GM19467 (cell line): ENCODE measurements around the gene LIAS.
"Not testable (repeated sequence)": the region's sequence is repeated elsewhere in the genome, so short reads cannot be mapped to it uniquely, and the experiment has no call there.

Experiments used
- ATAC-seq: cut with Tn5 transposase; IDR thresholded peaks from one replicate; pipeline ENCODE4 v1.9.1; 2021; ENCODE audit warnings: mild to moderate bottlenecking, moderate library complexity; ENCODE audit not compliant: unreplicated experiment

The LIAS gene

DNA sequence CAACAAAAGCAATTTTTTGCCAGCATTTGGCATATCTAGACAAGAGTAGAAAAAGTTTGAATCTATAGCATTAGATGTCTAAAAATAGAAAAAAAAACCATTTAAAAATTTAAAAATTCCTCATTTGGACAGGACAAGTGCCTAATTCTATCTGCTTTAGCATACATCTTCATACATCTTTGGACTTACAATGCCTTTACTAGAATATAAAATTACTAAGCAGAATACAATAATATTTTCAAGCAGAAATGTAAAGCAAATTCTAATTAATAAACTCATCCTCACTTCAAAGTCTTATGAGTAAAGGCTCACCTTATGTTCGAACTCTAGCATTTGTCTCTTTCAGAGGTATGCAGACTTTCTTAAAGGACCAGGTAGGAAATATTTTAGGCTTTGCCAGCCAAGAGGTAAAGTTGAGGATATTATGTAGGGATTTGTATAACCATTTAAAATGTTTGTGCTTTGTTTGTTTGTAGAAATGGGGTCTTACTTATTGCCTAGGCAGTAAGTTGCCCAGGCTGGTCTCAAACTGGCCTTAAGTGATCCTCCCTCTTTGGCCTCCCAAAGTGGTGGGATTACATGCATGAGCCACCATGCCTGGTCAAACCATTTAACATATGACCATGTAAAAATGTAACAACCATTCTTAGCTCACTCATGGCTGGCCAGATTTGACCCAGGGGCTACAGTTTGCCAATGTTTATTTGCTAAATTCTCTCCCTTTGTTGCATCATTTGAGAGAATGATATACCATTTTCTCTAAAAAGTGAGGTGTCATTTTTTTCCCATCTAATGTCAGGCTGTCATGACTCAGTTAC, 39.3 kb downstream of the LIAS start:
- ATAC-seq, result no peak

DNA sequence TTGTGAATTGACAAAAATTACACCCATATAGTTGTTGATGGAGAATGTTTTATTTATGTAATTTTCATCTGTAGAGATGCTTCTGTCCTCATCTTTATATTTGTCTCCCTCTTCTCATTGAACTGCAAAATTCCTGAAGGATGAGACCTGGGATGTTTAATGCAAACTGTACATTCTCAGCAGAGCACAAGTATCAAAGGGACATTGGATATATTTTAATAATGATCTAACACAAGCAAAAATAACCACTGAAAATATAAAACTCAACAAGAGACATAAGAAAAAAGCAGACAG, 39.8 kb downstream of the LIAS start:
- ATAC-seq, result no peak

DNA sequence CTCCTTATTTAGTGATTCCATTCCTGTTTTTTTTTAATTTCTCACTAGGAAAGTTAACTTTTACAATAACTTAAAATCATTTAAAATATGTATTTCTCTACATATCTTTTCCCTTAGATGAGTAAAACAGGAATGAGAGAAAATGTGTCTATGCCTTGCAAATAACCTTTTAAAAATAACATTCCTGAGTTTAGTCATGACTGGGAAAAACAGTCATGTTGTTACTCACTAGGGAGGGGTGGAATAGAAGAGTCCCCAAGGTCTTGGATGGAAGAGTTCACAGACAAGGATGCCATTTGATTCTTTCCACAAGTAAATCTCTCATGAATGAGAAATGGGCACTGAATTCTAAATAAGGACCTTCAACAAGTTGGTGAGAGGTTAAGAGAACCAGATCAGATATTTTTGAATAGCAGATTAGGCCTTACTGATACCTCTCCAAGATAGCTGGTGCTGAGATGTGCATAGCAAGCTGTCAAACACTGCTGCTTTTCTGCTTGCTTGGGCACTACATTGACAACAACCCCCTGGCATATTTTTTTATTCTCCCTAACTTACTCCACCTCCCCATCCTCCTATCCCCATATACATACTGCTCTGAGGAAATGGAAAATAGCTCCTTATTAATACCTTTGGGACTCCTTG, 43.3 kb downstream of the LIAS start:
- no peak for ATAC-seq

DNA sequence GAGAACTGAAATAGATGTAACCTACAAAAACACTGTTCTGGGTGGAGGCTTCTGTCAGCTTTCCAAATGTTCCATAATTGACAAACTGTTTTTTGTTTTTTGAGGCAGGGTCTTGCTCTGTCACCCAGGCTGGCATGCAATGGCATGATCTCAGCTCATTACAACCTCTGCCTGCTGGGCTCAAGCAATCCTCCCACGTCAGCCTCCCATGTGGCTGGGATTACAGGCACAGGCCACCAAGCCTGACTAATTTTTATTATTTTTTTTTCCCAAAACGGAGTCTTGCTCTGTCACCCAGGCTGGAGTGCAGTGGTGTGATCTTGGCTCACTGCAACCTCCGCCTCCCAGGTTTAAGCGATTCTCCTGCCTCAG, 43.8 kb downstream of the LIAS start:
- ATAC-seq, result not testable (repeated sequence)

DNA sequence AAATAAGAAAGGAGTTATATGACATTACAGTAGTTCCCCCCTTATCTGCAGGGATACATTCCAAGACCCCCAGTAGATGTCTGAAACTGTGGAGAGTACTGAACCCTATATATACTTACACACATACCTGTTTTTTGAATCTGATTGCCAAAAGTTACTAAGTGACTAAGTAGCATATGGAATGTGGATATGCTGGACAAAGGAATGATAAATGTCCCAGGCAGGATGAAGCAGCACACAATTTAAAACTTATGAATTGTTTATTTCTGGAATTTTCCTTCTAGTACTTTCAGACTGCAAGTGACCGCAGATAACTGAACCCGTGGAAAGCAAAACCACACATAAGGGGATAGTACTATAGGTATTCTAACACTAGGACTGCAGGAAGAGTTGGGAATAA, 45.7 kb downstream of the LIAS start:
- no peak for ATAC-seq

DNA sequence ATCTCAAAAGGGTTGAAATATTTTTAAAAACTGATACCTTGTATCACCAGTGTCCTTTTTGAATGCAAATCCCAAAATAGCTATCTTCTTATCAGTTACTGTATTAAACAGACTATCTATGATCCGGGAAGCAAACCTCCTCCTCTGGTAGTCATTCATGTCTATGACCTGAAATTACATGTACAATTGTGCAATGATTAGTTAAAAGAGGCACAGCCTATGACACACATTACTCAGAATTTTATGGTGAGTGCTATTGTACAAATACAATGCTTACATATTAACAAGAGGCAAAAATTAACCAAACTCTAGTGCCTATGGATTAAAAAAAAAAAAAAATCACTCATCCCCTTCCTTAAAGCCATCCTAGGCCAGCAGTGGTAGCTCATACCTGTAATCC, 46.7 kb downstream of the LIAS start:
- ATAC-seq, result no peak

DNA sequence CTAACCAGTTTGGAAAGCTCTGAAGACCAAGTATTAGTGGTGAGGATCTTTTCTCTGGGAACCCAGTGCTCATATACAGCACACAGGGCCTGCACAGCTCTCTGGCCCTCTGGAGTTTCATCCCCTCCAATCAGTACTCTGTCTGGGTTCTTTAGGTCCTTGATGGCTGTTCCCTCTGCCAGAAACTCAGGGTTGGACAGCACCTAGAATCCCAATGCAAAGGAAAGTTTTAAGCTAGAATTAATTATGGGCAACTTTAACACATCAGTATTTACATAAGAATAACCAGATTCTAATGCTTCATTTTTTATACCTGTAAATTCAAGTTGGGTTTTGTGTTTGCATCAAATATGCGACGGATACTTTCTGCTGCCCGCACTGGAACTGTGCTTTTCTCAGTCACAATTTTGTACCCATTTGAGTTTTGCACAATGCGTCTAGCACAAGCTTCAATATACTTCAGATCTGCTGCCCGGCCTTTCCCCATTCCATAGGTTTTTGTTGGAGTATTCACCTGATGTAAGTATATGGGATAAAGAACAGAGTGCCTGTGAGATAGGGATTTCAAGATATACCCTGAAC, 51.6 kb downstream of the LIAS start:
- no peak for ATAC-seq

DNA sequence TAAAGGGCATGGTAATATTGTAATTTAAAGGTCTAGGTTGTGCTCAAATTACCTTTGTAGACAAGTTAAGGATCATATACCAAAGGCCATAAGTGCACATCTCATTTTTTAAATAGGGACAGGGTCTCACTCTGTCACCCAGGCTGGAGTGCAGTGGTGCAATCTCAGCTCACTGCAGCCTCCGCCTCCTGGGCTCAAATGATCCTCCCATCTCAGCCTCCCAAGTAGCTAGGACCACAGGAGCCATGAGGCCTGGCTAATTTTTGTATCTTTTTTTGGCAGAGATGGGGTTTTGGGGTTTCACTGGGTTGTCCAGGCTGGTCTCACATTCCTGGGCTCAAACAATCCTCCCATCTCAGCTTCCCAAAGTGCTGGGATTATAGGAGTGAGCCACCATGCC, 55.4 kb downstream of the LIAS start:
- ATAC-seq, result not testable (repeated sequence)

DNA sequence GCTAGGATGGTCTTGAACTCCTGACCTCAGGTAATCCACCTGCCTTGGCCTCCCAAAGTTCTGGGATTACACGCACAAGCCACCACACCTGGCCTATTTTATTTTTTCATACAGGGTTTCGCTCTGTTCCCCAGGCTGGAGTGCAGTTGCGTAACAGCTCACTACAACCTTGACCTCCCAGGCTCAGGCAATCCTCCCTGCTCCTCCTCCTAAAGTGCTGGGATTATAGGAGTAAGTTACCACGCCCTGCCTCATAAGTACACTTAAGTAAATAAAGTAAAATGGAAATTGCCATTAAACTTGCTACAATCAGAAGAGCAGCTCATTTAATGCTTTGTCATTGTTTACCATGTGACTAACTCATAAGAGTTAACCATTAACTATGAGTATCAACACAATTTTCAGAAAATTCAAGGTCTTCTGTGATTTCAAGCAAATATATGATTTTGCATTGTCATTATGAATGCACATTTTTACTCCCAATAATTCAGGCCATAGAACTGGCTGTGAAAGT, 56.1 kb downstream of the LIAS start:
- ATAC-seq, result no peak

DNA sequence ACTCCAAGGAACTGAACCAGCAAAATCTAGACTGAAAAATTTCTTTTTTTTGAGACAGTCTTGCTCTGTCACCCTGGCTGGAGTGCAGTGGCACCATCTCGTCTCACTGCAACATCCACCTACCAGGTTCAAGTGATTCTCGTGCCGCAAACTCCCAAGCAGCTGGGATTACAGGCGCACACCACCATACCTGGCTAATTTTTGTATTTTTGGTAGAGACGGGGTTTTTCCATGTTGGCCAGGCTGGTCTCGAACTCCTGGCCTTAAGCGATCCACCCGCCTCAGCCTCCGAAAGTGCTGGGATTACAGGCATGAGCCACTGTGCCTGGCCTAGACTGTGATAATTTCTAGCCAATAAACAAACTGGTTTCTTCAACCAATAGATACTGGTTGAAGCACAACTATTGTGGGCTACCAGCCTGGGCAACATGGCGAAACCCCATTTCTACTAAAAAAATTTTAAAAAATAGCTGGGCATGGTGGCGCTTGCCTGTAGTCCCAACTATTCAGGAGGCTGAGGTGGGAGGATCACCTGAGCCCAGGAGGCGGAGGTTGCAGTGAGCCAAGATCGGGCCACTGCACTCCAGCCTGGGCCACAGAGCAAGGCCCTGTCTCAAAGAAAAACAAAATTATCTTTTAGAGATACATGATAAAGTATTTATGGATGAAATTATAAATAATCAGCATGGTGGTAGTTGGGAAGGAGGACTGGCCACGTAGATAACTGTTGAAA, 57.0 kb downstream of the LIAS start:
- not testable (repeated sequence) for ATAC-seq

DNA sequence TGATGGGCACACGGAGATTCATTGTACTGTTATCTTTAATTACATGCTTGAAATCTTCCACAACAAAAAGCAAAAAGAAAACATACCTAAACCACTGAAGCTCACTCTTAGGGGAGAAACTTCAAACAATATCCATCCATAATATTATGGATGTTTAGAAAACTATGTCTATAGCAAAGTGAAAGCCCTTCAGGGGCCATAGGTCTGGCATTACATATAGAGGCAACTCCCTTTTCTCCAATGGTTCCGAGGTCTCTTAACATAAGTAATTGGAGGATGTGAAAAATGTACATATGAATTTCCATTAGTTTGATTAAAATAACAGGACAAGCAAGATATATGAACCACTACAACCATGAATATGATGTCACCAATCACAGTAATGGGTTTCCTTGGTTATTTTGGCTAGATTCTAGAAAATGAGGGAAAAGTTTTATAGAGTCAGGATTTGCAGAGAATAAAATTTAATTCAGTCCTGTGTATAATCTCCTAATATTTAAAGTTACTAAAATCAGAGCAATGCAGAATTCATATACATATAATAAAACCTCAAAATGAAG, 57.6 kb downstream of the LIAS start:
- no peak for ATAC-seq

DNA sequence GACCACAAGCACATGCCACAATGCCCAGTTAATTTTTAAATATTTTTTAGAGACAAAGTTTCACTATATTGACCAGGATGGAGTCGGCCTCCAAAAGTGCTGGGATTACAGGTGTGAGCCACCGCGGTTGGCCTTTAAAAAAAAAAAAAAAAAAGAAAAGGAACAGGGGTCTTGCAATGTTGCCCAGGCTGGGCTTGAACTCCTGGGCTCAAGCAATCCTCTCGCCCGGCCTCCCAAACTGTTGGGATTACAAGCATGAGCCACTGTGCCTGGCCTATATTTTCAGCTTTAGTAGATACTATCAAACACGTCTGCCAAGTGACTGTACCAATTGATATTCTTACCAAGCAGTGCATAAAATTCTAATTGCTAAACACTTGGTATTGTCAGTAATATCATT, 59.6 kb downstream of the LIAS start:
- no peak for ATAC-seq

DNA sequence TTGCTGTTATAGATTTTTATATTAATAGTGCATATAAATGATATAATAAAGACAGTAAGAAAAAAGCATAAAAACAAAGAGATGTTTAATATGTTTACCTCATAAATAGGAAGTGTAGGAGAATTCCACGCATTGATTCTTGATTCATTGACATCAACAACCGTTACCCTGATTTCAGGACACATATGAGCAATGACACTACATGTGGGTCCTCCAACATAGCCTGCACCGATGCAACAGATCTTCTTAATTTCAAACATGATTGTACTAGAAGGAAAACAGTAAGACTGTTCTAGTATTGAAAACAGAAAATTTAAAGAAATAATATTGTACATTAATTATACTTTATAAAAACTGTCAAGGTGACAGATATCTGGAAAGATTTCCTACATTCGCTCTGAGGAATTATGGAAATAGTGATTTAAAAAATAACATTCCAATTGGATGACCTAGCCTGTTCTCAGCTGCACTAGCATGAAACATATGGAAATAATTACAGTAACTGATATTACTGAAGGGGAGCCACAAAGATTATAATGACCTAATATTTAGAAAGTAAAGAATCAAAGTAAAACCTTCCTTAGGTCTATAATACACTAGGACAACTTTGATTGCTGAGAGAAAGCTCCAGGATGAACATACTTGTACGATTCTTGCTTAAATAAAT, 62.5 kb downstream of the LIAS start:
- no peak for ATAC-seq

DNA sequence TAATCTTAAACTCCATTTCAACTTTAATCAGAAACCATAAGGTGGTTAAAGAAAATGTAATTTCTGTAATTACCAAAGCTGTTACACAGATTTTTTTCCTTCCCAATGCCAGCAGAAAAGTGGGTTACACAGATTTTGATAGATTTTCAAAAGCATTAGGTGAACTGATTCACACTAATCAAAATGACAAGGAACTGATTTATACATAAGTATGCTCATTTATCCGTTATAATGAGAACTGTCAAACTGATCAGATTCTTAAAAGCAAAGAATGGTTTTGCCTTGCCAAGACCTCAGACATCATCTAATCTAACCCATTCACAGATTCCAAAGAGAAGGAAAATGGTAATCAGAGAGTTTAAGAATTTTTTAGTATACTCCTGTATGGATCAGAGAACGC, 63.2 kb downstream of the LIAS start:
- ATAC-seq, result no peak

DNA sequence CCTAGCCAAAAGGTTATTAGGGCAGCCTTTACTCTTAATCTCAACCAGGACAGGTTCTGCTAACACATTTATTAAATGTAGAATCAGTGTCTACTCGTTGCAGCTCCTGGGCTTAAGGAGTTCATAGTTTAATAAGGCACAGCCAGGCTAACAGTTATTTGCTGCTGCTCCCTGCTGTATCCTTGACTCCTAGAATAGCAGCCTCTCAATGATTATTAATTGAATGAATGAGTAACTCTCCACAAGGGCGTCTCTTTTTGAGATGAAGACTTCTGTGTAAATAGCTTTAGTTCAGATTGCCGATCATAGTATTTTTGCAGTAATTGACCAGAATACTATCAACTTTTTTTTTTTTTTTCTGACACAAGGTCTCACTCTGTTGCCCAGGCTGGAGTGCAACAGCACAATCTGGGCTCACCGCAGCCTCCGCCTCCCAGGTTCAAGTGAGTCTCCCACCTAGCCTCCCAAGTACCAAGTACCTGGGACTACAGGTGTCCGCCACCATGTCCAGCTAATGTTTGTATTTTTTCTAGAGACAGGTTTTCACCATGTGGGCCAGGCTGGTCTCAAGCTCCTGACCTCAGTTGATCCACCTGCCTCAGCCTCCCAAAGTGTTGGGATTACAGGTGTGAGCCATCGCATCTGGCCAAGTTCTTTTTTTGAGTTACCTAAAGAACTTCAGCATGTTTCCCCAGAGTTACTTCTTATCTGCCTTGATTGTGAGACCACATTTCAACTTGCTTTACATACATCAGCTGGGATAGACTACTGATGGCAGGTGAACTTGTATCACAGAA, 65.5 kb downstream of the LIAS start:
- no peak for ATAC-seq

DNA sequence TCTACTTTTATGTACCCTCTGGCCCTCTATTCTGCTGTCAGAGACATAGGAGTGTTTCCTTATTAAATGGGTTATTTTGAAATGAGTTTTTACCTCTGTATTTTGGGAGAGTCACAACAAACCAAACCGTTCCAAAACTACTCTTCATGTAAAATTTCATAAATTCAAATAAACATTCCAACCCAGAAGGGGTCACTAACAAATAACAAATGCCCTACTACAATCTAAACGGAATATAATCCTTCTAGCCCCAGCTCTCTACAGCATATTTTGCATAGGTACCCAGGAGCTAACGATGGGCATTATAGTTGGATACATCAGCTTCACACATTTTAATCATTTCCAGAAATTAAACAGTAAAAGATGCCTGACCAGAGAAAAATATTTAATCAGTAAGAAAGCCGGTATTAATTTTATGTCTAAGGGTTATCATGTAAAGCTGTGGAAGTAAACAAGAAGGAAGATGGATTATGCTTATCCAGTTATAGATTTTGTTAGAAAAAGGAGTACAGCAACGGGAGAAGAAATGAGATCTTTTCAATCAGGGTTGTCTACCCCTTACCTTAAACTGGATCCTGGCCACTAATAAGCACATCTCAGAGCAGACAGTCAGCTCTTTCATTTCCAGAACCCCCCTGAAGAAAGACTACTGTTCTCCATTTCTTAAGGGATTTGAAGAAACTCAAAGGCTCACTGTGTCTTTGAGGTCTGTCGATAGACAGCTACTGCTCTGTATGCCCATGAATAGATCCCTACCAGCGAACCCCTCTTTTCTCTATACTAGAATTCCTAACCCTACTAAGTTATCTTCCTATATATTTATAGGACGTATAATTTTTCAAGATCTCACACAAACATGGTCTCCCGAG, 67.2 kb downstream of the LIAS start:
- ATAC-seq, result no peak

DNA sequence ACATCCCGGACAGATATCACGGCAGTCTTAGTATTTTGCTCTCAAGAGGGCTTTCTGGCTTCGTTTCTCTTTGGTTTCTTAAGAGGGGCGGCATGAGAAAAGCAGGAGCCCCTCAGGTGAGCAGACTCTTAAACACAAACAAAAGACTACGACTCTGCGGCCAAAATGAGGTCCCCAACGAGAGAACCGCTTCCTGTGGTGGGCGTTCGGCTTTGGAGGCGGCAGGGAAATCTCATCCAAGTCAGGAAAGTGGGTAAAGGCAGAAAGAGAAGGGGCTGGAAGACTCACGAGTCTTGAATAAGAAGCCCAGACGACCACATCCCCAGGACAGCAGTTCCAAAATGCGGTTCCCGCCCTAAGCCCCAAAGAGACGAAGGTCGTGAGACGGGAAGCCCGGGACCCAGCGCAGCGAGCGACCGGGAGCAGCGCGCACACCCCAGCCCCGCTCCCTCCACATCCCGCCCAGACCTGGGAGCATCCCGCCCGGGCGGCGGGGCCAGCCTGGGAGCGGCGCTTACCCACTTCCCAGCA, 68.0 kb downstream of the LIAS start:
- no peak for ATAC-seq

DNA sequence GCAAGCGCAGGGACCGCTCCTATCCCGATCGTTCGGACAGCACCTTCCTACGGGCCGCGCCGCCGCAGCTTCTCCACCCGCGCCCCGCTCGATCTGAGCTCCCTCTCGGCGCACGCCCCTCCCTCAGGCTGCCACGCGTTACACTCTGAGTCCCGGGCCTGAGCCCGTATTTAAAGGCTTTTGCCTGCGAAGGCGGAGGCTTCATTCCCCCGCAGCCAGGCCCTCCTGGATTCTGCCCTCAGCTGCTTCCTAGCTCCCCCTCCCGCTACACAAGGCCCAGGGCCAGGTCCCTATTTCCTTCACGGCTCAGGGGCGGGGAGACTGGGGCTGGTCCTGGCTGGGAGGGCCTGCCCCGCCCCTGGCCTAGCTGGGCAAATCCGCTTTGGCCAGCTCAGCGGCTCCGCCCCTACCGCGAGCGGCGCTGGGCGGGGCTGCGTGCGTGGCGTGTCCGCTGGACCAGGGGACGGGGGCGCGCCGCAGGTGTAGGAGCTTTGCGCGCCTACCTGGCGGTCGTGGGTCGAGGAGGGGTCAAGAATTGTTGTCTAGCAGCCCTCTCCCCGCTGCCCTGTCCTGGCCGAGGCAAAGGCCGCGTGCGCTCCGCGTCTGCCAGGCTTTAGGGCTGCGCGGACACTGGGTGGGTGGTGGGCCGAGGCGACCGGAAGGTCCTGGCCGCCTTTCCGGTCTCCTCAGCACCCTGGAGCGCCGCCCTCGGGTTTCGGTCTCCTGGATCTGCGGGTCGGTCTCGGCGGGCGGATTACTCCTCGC, 68.6 kb downstream of the LIAS start, which contains the start of gene UGDH:
TSS of gene UGDH (minus strand) at position 144 of the 765 bp plus-strand sequence. CDS start 5,927 bp downstream, outside the sequence.
- ATAC-seq, result peak; percentile 96
